SK-N-SH treated with all-trans-retinoic acid at 6 μM for 48 hours (cell line): ENCODE measurements around the gene PCDH17.

ENCODE experiments used
- ARNTL ChIP-seq: fragments of 450-650 bp; formaldehyde crosslinking; IDR thresholded peaks from 2 replicates; pipeline ENCODE4 v1.5.0; 2020; ENCODE audit warnings: low read depth, mild to moderate bottlenecking, moderate library complexity, borderline replicate concordance
- ESRRG ChIP-seq: fragments of 250-450 bp; sonication (Bioruptor Pico); IDR thresholded peaks from 2 replicates; pipeline ENCODE4 v1.6.1; 2021; ENCODE audit warnings: mild to moderate bottlenecking
- RARB ChIP-seq: fragments of 250-450 bp; sonication (Bioruptor Pico); IDR thresholded peaks from 2 replicates; pipeline ENCODE4 v1.8.0; 2021; ENCODE audit warnings: mild to moderate bottlenecking, moderate library complexity
- TF ChIP-seq, protein P1 (sequence below): fragments of 250-450 bp; sonication (Bioruptor Pico); IDR thresholded peaks from 2 replicates; pipeline ENCODE4 v1.8.0; 2020; ENCODE audit warnings: mild to moderate bottlenecking, moderate library complexity, borderline replicate concordance

DNA sequence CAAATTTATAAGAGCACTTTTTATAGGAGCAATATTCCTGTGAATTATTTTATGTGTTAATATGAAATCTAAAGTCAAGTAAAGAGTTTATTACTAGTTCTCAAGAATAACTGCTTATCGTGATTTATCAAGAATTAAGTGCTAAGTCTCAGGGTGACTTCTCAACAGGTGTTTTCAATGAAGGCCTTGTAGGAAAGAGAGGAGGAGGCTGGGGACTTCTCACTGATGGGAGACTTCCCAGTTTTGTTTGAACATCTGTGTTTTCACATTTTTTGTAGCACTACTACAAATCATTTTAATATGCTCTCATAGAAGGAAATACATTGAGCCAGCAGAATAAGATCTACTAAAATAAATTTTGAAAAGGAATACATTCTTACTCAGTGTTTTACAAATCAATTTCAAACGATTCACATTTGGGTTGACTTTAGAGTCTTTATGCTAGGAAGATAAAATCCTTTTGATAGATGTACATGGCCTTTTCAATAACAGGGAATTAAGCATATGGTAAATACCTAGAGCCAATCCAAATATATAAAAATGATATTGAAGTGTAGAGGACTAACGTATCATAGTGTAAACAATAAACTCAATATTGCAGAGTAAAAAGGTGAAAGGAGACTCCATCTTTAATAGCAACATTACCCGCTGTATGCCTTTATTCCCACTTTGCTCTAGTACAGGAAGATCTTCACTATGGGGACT lies 6.8 kb downstream of the PCDH17 start:
- TF ChIP-seq ESRRG (CRISPR knock-in tag) (no peak), ARNTL (no peak), RARB (CRISPR knock-in tag) (no peak)
- TF ChIP-seq, protein P1, sequence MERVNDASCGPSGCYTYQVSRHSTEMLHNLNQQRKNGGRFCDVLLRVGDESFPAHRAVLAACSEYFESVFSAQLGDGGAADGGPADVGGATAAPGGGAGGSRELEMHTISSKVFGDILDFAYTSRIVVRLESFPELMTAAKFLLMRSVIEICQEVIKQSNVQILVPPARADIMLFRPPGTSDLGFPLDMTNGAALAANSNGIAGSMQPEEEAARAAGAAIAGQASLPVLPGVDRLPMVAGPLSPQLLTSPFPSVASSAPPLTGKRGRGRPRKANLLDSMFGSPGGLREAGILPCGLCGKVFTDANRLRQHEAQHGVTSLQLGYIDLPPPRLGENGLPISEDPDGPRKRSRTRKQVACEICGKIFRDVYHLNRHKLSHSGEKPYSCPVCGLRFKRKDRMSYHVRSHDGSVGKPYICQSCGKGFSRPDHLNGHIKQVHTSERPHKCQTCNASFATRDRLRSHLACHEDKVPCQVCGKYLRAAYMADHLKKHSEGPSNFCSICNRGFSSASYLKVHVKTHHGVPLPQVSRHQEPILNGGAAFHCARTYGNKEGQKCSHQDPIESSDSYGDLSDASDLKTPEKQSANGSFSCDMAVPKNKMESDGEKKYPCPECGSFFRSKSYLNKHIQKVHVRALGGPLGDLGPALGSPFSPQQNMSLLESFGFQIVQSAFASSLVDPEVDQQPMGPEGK = no peak
